Nucleus accumbens (tissue), 56 donors: ENCODE data around the gene HBM.
"Not testable (repeated sequence)": the region's sequence is repeated elsewhere in the genome, so short reads cannot be mapped to it uniquely, and the experiment has no call there.

Experiments
- DNase-seq, 56 donors: peaks; one replicate each; lab custom pipeline; 2025; lab: John Stamatoyannopoulos, UW

HBM gene

GRCh38 chr16:180681-181564, 15.1 kb downstream of the HBM start:
- peak in 26 of 56 donors; percentile 11 to 75 (median 38) for DNase-seq

GRCh38 chr16:181565-182021, 15.8 kb downstream of the HBM start:
- DNase-seq: peak in 24 of 56 donors; percentile 8 to 79 (median 22)

GRCh38 chr16:183005-183404, 17.2 kb downstream of the HBM start:
- DNase-seq: no peak

GRCh38 chr16:185213-185612, 19.4 kb downstream of the HBM start:
- no peak for DNase-seq

- DNase-seq: no peak
Observed at GRCh38 chr16:185691-186090, 19.9 kb downstream of the HBM start.

GRCh38 chr16:187330-187729, 21.6 kb downstream of the HBM start:
- no peak for DNase-seq

- no peak for DNase-seq
Observed at GRCh38 chr16:188674-189073, 22.9 kb downstream of the HBM start.

GRCh38 chr16:189604-190186, 23.9 kb downstream of the HBM start:
- no peak for DNase-seq

GRCh38 chr16:191831-192230, 26.1 kb downstream of the HBM start:
- DNase-seq: no peak

GRCh38 chr16:192686-193085, 26.9 kb downstream of the HBM start:
- DNase-seq: no peak

GRCh38 chr16:193441-193840, 27.7 kb downstream of the HBM start:
- DNase-seq: no peak

- no peak for DNase-seq
Observed at GRCh38 chr16:194516-194915, 28.7 kb downstream of the HBM start.

- no peak for DNase-seq
Observed at GRCh38 chr16:200388-200787, 34.6 kb downstream of the HBM start.

GRCh38 chr16:203246-203645, 37.5 kb downstream of the HBM start:
- no peak for DNase-seq

GRCh38 chr16:204046-204445, 38.3 kb downstream of the HBM start:
- not testable (repeated sequence) for DNase-seq

- DNase-seq: not testable (repeated sequence)
Observed at GRCh38 chr16:209359-209758, 43.6 kb downstream of the HBM start.

GRCh38 chr16:211631-212180, 45.9 kb downstream of the HBM start:
- not testable (repeated sequence) for DNase-seq

GRCh38 chr16:212999-213398, 47.2 kb downstream of the HBM start:
- DNase-seq: no peak
